ENCODE results near the gene CHERP.
"Not testable (repeated sequence)": the region's sequence is repeated elsewhere in the genome, so short reads cannot be mapped to it uniquely, and the experiment has no call there.

CHERP gene

GRCh38 chr19:16472992-16473391, 69.2 kb downstream of the CHERP start:
- Mint-ChIP-seq H3K4me3 (no peak overlapping the region), H3K27ac (no peak overlapping the region), H3K27me3 (no peaks in the 10 kb centered on the region), H3K4me1 (peaks cover 23% of the 10 kb centered on the region), H3K9me3 (no peaks in the 10 kb centered on the region), H3K36me3 (peaks cover 5% of the 10 kb centered on the region)
- no peak for DNase-seq (ENCODE audit: low spot score in 2 of 2)
- ATAC-seq (ENCODE audit: low read depth) = no peak

- peak overlapping the region; percentile 87 for H3K4me3 Mint-ChIP-seq
- H3K27me3 Mint-ChIP-seq; DNase-seq (ENCODE audit: low spot score in 2 of 2); H3K27ac Mint-ChIP-seq; H3K9me3 Mint-ChIP-seq; H3K36me3 Mint-ChIP-seq; ATAC-seq (ENCODE audit: low read depth): not testable (repeated sequence)
- peaks cover 28% of the 10 kb centered on the region for H3K4me1 Mint-ChIP-seq
Measured at GRCh38 chr19:16472559-16472899, 69.7 kb downstream of the CHERP start.

- H3K9me3 Mint-ChIP-seq = no peaks in the 10 kb centered on the region
- H3K4me3 Mint-ChIP-seq = peak overlapping the region; percentile 80
- DNase-seq (ENCODE audit: low spot score in 2 of 2) (no peak), ATAC-seq (ENCODE audit: low read depth) (peak; percentile 15)
- peaks cover 35% of the 10 kb centered on the region for H3K4me1 Mint-ChIP-seq
- H3K36me3 Mint-ChIP-seq = peaks cover 7% of the 10 kb centered on the region
- H3K27me3 Mint-ChIP-seq = no peaks in the 10 kb centered on the region
- H3K27ac Mint-ChIP-seq = no peak overlapping the region
Measured at GRCh38 chr19:16470911-16471811, 71.1 kb downstream of the CHERP start.

DNA sequence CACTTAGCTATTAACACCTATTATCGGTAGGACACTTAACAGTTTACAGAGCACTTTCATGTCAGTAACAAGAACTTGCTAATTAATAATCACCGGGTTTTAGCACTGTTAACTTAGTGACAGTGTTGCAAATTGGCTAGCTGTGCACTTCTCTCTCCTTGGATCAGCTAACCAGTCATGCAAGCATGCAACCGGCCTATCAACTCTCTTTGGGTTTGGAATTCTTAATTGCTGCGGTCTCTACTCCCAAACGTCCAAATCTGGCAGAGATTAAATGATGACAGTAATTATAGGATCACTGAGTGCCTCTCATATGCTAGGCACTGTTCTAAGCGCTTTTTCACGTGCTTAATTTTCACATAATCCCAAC, 71.7 kb downstream of the CHERP start:
- Mint-ChIP-seq H3K4me3 (peak overlapping the region; percentile 80), H3K9me3 (no peaks in the 10 kb centered on the region), H3K27me3 (no peaks in the 10 kb centered on the region), H3K27ac (no peak overlapping the region), H3K36me3 (peaks cover 8% of the 10 kb centered on the region), H3K4me1 (peaks cover 38% of the 10 kb centered on the region)
- no peak for DNase-seq (ENCODE audit: low spot score in 2 of 2)
- ATAC-seq (ENCODE audit: low read depth) = no peak
